SW 1271 (cell line): ENCODE measurements around the gene GRAP.

Experiments
- DNase-seq, 2 experiments: peaks; one replicate each; lab custom pipeline; 2025; lab: John Stamatoyannopoulos, UW

The GRAP gene

DNA sequence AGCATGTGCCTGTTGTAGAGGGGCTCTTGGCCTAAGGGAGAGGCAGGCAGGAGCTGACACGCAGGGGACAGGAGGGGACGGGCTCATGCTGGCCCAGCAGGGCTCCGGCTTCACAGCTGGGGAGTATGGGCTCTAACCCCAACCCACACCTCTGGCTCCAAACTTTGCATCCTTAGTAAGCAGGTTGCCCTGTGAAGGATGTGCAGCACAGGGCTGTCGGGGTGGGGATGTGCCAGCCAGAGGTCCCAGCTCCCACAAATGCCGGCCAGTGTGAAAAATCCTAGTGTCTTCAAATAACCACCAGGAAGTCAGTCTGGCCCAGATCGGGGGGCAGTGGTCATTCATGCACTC lies 28.2 kb downstream of the GRAP start:
- no peak for DNase-seq

DNA sequence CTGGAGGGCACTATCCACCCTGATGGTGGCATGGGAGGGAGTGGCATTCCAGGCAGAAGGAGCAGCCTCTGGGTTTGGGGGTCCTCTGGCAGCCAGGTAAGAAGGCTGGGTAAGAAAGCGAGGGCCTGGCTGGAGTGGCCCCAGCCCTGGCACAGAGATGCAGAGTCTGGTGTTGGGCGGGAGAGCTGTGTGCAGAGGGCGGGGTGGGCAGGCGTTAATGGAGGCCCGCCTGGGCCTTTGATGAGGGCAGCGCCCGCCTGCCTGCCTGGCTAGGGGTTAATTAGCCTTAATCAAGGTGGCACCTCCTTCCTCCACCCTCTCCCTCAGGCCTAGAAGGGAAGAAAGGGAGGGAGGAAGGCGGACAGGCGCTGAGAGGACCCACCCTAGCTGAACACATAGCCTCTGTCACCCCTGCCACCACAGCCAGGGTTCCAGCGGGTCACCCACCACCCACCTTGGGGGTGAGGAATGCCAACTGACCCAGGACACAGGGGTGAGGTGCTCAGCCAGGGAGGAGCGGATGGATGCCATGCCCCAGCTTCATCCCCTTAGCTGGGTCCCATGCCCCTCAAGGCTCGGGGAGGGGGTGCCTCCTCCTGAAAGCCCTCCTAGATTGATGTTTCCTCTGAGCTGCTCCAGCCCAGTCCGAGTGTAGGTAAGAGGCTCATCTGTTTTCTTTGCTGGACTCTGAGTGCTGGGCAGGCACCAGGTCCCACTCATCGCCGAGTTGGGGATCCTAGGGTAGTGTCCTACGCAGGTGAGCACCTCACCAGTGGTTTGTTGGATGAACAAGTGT lies 28.8 kb downstream of the GRAP start:
- no peak for DNase-seq

DNA sequence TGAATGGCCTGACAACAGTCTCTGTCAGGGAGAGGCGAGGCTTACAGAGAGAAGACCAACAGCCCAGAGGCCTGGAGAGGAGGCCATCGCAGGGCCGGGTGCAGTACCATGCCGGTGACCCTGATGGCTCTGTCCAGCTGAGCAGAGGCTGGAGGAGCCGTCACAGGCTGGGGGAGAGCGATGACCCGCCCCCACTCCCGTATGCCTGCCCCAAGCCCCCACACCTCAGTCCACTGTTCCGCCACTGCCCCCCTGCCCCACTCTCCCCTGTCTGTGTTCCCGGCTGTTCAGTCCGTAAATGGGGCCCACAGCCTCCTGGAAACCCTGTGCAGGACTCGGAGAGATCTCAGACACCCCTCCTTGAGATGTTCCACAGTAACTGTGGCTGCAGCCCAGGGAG lies 29.4 kb downstream of the GRAP start:
- DNase-seq: no peak

- no peak for DNase-seq
These were observed 29.9 kb downstream of the GRAP start for GRCh38 chr17:19016881-19017280.

GRCh38 chr17:19016297-19016696 lies 30.5 kb downstream of the GRAP start:
- no peak for DNase-seq

DNA sequence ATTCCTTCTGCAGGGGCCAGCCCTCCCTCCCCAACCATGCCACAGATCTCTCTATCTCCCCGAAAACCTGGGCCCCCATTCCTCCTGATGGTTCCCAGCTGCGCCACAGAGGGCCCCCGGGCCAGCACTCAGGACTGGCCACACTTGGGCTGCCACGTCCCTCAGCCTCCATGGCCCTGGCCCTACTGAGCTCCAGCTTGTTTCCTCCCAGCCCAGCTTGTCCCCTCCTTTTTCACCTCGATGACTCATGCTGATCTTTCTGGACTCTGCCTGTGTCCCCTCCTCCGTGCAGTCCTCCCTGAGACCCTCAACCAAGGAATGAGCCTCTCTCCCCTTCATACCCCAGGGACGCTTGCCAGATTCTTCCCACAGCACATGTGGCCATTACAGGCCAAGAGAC lies 31.3 kb downstream of the GRAP start:
- no peak for DNase-seq

DNA sequence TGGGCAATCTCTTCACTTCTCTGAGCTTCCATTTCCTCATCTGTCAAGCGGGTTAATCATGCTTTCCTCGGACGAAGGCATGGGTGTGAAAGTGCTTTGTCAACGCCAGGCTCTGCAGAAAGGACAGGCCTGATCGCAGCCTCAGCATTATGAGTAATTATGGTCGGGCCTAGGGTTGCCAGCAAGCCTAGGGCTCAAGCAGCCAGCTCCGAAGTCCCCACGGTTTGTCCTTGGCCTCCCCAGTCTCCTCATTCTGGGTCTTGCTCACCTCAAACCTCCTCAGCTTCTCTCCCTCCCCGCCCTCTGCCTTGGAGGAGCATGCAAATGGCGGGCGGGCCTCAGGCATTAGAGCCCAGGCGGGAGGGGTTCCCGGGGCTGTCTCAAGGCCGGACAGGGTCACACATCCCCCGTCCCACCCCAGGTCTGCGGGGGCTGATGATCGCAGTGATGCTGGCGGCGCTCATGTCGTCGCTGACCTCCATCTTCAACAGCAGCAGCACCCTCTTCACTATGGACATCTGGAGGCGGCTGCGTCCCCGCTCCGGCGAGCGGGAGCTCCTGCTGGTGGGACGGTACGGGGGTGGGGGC lies 32.0 kb downstream of the GRAP start:
- no peak for DNase-seq

DNA sequence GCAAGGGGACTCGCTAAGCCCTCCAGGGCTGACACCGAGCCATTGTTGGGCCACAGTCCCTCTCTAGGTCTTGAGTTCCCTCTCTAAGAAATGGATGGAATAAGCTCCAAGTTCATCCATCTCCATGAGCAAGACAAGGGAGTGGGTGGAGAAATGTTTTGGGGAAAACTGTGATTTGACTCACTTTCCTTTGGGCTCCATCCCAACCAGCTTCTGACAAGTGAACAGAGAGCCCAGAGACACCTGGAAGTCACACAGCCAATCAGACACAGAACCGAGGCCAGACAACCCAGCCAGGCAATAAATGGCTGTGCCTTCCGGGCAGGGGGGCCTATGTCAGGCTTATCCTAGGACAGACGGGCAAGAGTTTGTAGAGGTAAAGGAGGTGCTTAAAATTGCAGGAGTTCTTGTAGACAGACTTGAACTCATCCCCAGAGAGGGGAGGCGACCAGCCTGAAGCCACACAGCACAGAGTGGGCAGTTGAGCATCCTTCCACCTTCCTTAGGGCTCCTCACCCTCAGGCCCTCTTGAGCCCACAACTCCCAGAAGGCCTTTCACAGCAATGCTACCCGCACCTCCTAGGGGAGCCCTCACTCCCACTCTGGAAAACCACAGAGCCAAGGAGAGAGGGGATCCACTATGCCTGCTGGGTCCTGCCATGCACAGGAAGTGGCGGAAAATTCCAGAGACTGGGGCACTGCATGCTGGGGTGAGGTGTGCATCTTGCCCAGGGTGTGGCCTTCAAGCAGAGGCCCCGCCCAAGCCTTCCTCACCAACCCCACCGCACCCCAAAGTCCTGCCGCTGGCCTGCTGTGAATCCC lies 32.7 kb downstream of the GRAP start:
- no peak for DNase-seq

DNA sequence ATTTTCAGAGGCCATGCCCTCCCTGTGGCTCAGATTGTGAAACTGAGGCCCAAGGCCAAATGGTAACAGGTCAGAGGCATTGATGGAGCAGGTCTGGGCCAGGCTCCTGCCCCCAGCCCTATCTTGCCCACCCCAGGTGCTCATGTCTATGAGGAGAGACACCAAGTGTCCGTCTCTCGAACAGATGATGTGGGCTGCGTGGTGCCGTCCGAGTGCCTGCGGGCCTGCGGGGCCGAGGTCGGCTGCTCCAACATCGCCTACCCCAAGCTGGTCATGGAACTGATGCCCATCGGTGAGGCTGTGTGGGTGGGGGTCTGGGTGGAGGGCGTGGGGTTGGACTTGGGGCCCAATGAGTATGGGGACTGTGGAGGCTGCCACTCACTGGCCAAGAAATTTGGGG lies 33.5 kb downstream of the GRAP start:
- no peak for DNase-seq

DNA sequence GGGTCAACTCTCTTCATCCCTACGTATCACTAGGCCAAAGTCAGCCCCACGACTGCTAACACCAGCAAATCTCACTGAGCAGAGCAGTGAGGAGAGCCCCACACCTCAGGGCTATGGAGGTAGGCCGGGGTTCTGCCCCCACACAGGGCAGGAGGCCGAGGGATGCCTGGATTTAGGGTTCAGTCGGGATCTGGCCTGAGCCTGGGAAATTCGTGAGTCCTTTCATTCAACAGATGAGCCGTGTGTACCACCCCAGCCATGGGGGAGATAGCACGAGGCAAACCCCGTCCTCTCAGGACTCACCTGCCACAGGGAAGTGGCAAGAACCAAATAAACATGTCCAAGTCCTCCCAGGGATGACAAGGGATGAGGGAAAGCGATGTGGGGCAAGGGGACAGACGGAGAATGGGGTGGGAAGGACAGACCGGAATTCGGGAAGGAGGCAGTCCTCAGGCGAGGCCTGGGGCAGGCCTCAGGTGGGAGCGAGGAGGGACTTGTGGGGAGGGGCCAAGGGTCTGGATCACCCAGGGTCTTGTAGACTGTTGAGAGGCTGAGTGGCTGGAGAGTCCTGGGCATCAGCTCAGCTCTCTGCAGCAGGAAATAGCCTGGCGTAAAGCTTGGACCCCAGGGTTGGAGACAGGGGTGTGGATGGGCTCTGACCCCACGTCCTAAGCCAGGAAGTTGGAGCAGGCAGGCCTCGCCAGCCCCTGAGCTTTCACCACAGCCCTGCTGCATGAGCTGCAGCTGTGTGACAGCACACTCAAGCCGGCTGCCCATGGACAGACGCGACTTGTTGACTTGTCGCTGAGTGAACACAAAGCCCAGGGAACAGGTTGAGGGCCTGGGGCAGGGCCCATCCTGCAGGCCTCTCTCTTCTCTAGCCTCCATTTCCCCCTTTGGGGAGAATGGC lies 34.3 kb downstream of the GRAP start:
- no peak for DNase-seq

DNA sequence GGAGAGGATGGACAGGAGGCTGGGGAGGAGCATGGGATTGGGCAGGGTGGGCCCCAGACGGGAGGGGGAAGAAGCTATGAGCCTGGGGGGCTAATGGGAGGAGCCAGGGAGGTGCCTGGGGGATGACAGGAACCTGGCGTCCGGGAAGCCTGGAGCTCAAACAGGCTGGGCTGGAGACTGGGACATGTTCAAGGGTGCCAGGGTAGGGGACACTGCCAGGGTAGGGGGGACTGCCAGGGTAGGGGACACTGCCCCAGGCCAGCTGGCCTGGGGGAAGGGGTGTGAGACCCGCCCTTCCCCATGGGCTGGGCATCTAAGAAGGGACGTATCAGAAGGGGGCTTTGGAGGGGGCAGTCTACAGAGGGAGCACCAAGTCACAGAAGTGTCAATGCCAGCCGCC lies 35.2 kb downstream of the GRAP start:
- no peak for DNase-seq

DNA sequence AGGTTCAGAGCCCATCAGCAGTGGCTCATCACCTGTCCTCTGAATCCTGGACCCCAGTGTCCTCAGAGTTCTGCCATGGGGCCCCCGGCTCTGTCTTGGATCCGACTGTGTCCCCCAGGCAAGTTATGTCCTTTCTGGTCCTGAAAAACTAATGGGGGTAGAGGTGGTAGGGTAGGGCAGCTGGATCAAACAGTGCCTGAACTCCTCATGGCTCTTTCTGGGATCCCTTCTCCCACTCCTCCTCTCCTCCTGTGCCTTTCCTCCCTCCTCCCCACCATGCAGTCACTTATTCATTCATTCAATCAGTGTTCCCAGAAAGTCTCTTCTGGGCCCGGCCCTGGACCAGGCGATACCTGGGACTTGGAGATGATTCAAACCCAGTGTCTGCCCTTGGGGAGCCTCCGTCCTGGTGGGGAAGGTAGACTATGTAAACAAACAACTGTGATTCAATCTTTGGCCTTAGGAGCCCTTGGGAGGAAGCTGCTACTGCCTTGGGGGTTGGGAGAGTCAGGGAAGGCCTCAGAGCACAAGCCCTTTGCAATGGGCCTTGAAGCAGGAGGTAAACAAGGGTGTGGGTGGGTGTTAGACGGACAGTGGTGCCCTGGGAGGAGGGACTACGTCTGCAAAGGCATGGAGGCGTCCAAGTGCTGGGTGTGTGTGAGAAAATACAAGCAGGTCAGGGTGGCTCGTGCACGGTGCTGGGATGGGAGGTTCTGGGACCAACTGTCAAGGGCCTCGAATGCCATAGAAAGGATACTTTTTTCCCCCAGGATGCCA lies 35.8 kb downstream of the GRAP start:
- no peak for DNase-seq

GRCh38 chr17:19009970-19010369 lies 36.8 kb downstream of the GRAP start:
- no peak for DNase-seq

DNA sequence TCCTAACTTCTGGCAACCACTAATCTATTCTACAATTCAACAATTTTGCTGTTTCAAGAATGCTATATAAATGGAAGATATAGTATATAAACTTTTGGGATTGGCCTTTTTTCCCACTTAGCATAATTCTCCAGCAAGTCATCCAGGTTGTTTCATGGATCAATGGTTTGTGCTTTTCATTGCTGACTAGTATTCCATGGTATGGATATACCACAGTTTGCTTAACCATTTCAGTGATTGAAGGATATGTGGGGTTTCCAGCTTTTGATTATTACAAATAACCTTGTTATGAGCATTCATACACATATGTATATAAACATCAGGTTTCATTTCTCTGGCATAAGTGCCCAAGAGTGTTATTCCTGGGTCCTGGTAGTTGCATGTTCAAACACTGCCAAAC lies 40.1 kb downstream of the GRAP start:
- DNase-seq: no peak

GRCh38 chr17:19005789-19006430 lies 40.8 kb downstream of the GRAP start:
- DNase-seq: no peak

GRCh38 chr17:19005137-19005773 lies 41.5 kb downstream of the GRAP start:
- DNase-seq: no peak

DNA sequence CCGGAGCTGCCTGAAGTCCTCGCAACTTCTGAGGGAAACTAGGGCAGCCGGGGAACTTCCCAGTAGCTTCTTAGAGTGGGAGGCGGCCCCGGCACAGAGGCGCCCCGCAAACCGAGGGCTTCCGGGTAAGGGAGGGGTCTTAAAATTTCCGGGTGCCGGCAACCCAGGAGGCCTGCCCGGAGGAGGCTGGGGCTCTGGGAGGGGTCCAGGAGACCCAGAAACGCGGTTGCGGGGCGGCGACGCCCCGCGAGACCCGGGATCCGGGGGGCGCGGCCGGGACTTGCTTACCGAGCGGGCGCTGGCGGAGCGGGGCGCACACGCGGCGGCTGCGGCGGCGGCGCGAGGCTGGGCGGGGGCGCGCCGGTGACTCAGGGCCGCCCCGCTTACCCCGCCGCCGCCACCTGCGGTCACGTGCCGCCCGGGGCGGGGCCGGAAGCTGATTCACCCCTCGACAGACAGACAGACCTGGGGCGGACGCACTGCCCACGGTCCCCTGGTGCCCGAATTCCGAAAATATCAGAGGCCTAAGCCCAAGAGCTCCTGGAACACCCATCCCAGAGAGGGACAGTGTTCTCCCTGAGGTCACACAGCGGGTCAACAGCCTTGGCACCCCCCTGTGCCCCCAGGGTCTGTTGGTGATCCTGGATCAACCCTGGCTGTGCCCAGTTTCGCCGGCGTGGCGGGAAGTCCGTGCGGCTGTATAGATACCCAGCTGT lies 42.2 kb downstream of the GRAP start, which contains the start of gene FAM83G:
Gene FAM83G (minus strand): TSS at position 344 of the 716 bp plus-strand sequence. CDS start 723 bp downstream, outside the sequence.
- peak; percentile 64 to 80 for DNase-seq

- peak in 1 of 2 experiments; percentile 68 for DNase-seq
These were observed 43.0 kb downstream of the GRAP start for GRCh38 chr17:19003543-19004420.
